Measurements from ENCODE around the gene VANGL2.

- TF ChIP-seq, protein P1, sequence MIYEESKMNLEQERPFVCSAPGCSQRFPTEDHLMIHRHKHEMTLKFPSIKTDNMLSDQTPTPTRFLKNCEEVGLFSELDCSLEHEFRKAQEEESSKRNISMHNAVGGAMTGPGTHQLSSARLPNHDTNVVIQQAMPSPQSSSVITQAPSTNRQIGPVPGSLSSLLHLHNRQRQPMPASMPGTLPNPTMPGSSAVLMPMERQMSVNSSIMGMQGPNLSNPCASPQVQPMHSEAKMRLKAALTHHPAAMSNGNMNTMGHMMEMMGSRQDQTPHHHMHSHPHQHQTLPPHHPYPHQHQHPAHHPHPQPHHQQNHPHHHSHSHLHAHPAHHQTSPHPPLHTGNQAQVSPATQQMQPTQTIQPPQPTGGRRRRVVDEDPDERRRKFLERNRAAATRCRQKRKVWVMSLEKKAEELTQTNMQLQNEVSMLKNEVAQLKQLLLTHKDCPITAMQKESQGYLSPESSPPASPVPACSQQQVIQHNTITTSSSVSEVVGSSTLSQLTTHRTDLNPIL (CRISPR knock-in tag; IDR thresholded peaks at IDR 0.05; ENCODE audit: low read depth): no peak
- TF ChIP-seq ZFP3 (CRISPR knock-in tag; IDR thresholded peaks at IDR 0.05): no peak
- no peak for TF ChIP-seq ZC3H10 (CRISPR knock-in tag; IDR thresholded peaks at IDR 0.05)
- TF ChIP-seq PATZ1 (CRISPR knock-in tag; IDR thresholded peaks at IDR 0.05; ENCODE audit: borderline replicate concordance): no peak
- TF ChIP-seq TCF4 (CRISPR knock-in tag; IDR thresholded peaks at IDR 0.05; ENCODE audit: borderline replicate concordance): no peak
- no peak for TF ChIP-seq ARNTL (CRISPR knock-in tag; IDR thresholded peaks at IDR 0.05; ENCODE audit: borderline replicate concordance, low read depth)
- TF ChIP-seq, protein P2, sequence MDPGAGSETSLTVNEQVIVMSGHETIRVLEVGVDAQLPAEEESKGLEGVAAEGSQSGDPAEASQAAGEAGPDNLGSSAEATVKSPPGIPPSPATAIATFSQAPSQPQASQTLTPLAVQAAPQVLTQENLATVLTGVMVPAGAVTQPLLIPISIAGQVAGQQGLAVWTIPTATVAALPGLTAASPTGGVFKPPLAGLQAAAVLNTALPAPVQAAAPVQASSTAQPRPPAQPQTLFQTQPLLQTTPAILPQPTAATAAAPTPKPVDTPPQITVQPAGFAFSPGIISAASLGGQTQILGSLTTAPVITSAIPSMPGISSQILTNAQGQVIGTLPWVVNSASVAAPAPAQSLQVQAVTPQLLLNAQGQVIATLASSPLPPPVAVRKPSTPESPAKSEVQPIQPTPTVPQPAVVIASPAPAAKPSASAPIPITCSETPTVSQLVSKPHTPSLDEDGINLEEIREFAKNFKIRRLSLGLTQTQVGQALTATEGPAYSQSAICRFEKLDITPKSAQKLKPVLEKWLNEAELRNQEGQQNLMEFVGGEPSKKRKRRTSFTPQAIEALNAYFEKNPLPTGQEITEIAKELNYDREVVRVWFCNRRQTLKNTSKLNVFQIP (CRISPR knock-in tag; IDR thresholded peaks at IDR 0.05; ENCODE audit: borderline replicate concordance, low read depth): no peak
- TF ChIP-seq OSR1 (CRISPR knock-in tag; IDR thresholded peaks at IDR 0.05): no peak
- no peak for TF ChIP-seq BACH2 (CRISPR knock-in tag; IDR thresholded peaks at IDR 0.05; ENCODE audit: borderline replicate concordance)
Observed at GRCh38 chr1:160357286-160358002, 42.9 kb upstream of the VANGL2 start.

All from SK-N-SH treated with all-trans-retinoic acid at 6 μM for 48 hours (cell line).